IMR-90 (cell line): ENCODE measurements around the gene SCAMP2. TPM values are rescaled to one million over a fixed set of nuclear protein-coding genes. Genes with fewer than 3 reads are reported as not detected.

ENCODE experiments used
- ATAC-seq: fragments of 200-7000 bp; cut with Tn5 transposase; 2 replicates; pipeline ENCODE4 v1.9.1; 2020; ENCODE audit warnings: low read depth, mild to moderate bottlenecking, moderate library complexity
- BruUV-seq: library from RNA; stranded (reverse); fragments of 400-500 nt; replicated peaks from 2 replicates; lab custom pipeline; 2021; lab: Mats Ljungman, UMichigan
- CTCF ChIA-PET: fragments of 300-600 bp; formaldehyde crosslinking; extraction: SDS; loops from one replicate; lab custom pipeline; 2021; ENCODE audit warnings: antibody characterized with exemption; lab: Yijun Ruan, JAX
- POLR2A ChIA-PET: fragments of 300-600 bp; sonication (Branson Sonifier 250); formaldehyde crosslinking; loops from one replicate; lab custom pipeline; 2022; ENCODE audit warnings: antibody characterized with exemption; ENCODE audit not compliant: unreplicated experiment; lab: Charles Lee
- DNase-seq: peaks from one replicate; pipeline ENCODE4 v3.0.0; 2013
- H2AFZ ChIP-seq: replicated peaks from 2 replicates; pipeline ENCODE3; 2013; ENCODE audit warnings: low read length, mild to moderate bottlenecking; ENCODE audit not compliant: poor library complexity
- H2AK5ac ChIP-seq: 2 replicates; pipeline ENCODE4 v1.6.1; 2013; ENCODE audit warnings: low read depth, low read length, inconsistent platforms
- H2AK9ac ChIP-seq: replicated peaks from 2 replicates; pipeline ENCODE3; 2013; ENCODE audit warnings: mild to moderate bottlenecking, low read depth, low read length, moderate library complexity; ENCODE audit not compliant: poor library complexity
- H2BK120ac ChIP-seq: 2 replicates; pipeline ENCODE4 v1.6.1; 2013; ENCODE audit warnings: low read depth, low read length, inconsistent platforms
- H2BK15ac ChIP-seq: 3 replicates; pipeline ENCODE4 v1.6.1; 2013; ENCODE audit warnings: low read depth, low read length, inconsistent platforms
- H2BK20ac ChIP-seq: 2 replicates; pipeline ENCODE4 v1.6.1; 2013; ENCODE audit warnings: low read depth, mild to moderate bottlenecking, inconsistent platforms, low read length, moderate library complexity
- H2BK5ac ChIP-seq: 2 replicates; pipeline ENCODE4 v1.6.1; 2013; ENCODE audit warnings: mild to moderate bottlenecking, low read depth, low read length, inconsistent platforms; ENCODE audit not compliant: poor library complexity, severe bottlenecking
- H3K14ac ChIP-seq: replicated peaks from 2 replicates; pipeline ENCODE4 v1.6.1; 2013; ENCODE audit warnings: low read depth, low read length, inconsistent platforms
- H3K18ac ChIP-seq: 2 replicates; pipeline ENCODE4 v1.6.1; 2013; ENCODE audit warnings: low read depth, low read length, control low read depth
- H3K23ac ChIP-seq: 2 replicates; pipeline ENCODE4 v1.6.1; 2013; ENCODE audit warnings: low read depth, low read length, inconsistent platforms
- H3K27ac ChIP-seq: 2 replicates; pipeline ENCODE4 v1.5.1; 2013; ENCODE audit warnings: mild to moderate bottlenecking, control low read depth, low read length; ENCODE audit not compliant: insufficient read depth
- H3K27me3 ChIP-seq: 2 replicates; pipeline ENCODE4 v1.6.1; 2013; ENCODE audit warnings: low read length; ENCODE audit not compliant: control insufficient read depth, insufficient read depth
- H3K36me3 ChIP-seq: 2 replicates; pipeline ENCODE4 v1.6.1; 2013; ENCODE audit warnings: low read length, mixed read lengths; ENCODE audit not compliant: control insufficient read depth, insufficient read depth
- H3K4ac ChIP-seq: 2 replicates; pipeline ENCODE4 v1.6.1; 2013; ENCODE audit warnings: low read depth, low read length, inconsistent platforms
- H3K4me1 ChIP-seq: 2 replicates; pipeline ENCODE4 v1.6.1; 2013; ENCODE audit warnings: low read length, mixed read lengths; ENCODE audit not compliant: control insufficient read depth, insufficient read depth
- H3K4me2 ChIP-seq: 2 replicates; pipeline ENCODE4 v1.6.1; 2013; ENCODE audit warnings: low read depth, mild to moderate bottlenecking, control low read depth, low read length, moderate library complexity
- H3K4me3 ChIP-seq: 2 replicates; pipeline ENCODE4 v1.5.1; 2013; ENCODE audit warnings: low read depth, mild to moderate bottlenecking, control low read depth, low read length, moderate library complexity; ENCODE audit not compliant: insufficient read depth
- H3K56ac ChIP-seq: 2 replicates; pipeline ENCODE4 v1.6.1; 2013; ENCODE audit warnings: low read length, inconsistent platforms; ENCODE audit not compliant: insufficient read depth; ENCODE audit errors: extremely low read depth
- H3K79me1 ChIP-seq, 2 experiments: 2 replicates each; pipeline ENCODE4 v1.6.1; 2013; ENCODE audit warnings: low read length in 2 of 2, inconsistent platforms in 1 of 2, low read depth in 1 of 2
- H3K9ac ChIP-seq: 2 replicates; pipeline ENCODE4 v1.6.1; 2013; ENCODE audit warnings: low read depth, low read length, control low read depth
- H3K9me1 ChIP-seq: 2 replicates; pipeline ENCODE4 v1.6.1; 2013; ENCODE audit warnings: low read length, inconsistent platforms; ENCODE audit not compliant: insufficient read depth
- H3K9me3 ChIP-seq: 2 replicates; pipeline ENCODE4 v1.6.1; 2013; ENCODE audit warnings: low read length; ENCODE audit not compliant: control insufficient read depth, insufficient read depth
- H4K20me1 ChIP-seq: 2 replicates; pipeline ENCODE4 v1.6.1; 2013; ENCODE audit warnings: low read length, inconsistent platforms; ENCODE audit not compliant: insufficient read depth
- H4K5ac ChIP-seq: 2 replicates; pipeline ENCODE4 v1.6.1; 2013; ENCODE audit warnings: mild to moderate bottlenecking, low read depth, low read length, control low read depth
- H4K8ac ChIP-seq, 2 experiments: 2 replicates each; pipeline ENCODE4 v1.6.1; 2013; ENCODE audit warnings: low read depth in 2 of 2, low read length in 2 of 2, control low read depth in 1 of 2, inconsistent platforms in 1 of 2
- H4K91ac ChIP-seq: 2 replicates; pipeline ENCODE4 v1.6.1; 2013; ENCODE audit warnings: low read depth, low read length, inconsistent platforms; ENCODE audit not compliant: insufficient read depth
- CEBPB ChIP-seq: IDR thresholded peaks from 2 replicates; pipeline ENCODE4 v1.6.1; 2012; ENCODE audit warnings: low read depth, low read length, improper control_type of control experiment
- CHD1 ChIP-seq: IDR thresholded peaks from 2 replicates; pipeline ENCODE4 v1.6.1; 2012; ENCODE audit warnings: low read depth, low read length, improper control_type of control experiment
- FOS ChIP-seq: fragments of 150-350 bp; IDR thresholded peaks from 2 replicates; pipeline ENCODE4 v1.6.1; 2016; ENCODE audit warnings: low read depth, low read length
- MAFK ChIP-seq: IDR thresholded peaks from 2 replicates; pipeline ENCODE4 v1.6.1; 2012; ENCODE audit warnings: low read depth, low read length, improper control_type of control experiment
- MXI1 ChIP-seq: IDR thresholded peaks from 2 replicates; pipeline ENCODE4 v1.6.1; 2012; ENCODE audit warnings: low read depth, mild to moderate bottlenecking, low read length, moderate library complexity, borderline replicate concordance
- NFE2L2 ChIP-seq: fragments of 150-350 bp; IDR thresholded peaks from 2 replicates; pipeline ENCODE4 v1.6.1; 2016; ENCODE audit warnings: low read depth, mild to moderate bottlenecking, low read length
- POLR2A ChIP-seq: IDR thresholded peaks from 2 replicates; pipeline ENCODE4 v1.6.1; 2012; ENCODE audit warnings: mild to moderate bottlenecking, low read depth, low read length
- RCOR1 ChIP-seq: IDR thresholded peaks from 2 replicates; pipeline ENCODE4 v1.6.1; 2012; ENCODE audit warnings: mild to moderate bottlenecking, low read length, improper control_type of control experiment; ENCODE audit not compliant: insufficient replicate concordance
- SMC3 ChIP-seq: fragments of 150-350 bp; IDR thresholded peaks from 2 replicates; pipeline ENCODE4 v1.6.1; 2016; ENCODE audit warnings: low read depth, mild to moderate bottlenecking, antibody characterized with exemption, low read length, moderate library complexity
- WGBS, 2 experiments: methylation state at CpG; one replicate each; pipeline versions ENCODE4 v1.1.5 to v1.1.7; 2013; ENCODE audit warnings: missing lambda C conversion rate in 2 of 2; ENCODE audit not compliant: insufficient read length in 1 of 2; ENCODE audit errors: extremely low coverage in 2 of 2; 5-methylcytosine and 5-hydroxymethylcytosine counted together
- dilution Hi-C: fragments of 300-500 bp; cut with HindIII; formaldehyde crosslinking; loops from one replicate; pipeline ENCODE4 v1.14.3; 2018; ENCODE audit warnings: low sequenced_read_pairs; ENCODE audit not compliant: unreplicated experiment
- in situ Hi-C: fragments of 300-500 bp; cut with MboI; formaldehyde crosslinking; loops from 3 replicates; pipeline ENCODE4 v1.14.3; 2019; ENCODE audit warnings: low sequenced_read_pairs, inconsistent platforms, mixed read lengths
- intact Hi-C: fragments of 100-400 bp; cut with micrococcal nuclease; formaldehyde crosslinking; loops from 2 replicates; pipeline ENCODE4 v1.10.0; 2022
- polyA plus RNA-seq, 3 experiments: library from polyadenylated mRNA; depleted of rRNA; stranded (reverse); fragments of >200 nt; gene quantifications; 2 replicates each; pipeline ENCODE4 v1.2.3, GENCODE V29; 2012; ENCODE audit warnings: low replicate concordance in 1 of 3
- total RNA-seq: library from RNA; depleted of rRNA; stranded (reverse); fragments of >200 nt; gene quantifications from 2 replicates; pipeline ENCODE4 v1.2.3, GENCODE V29; 2012

The SCAMP2 gene
- total and polyA plus RNA-seq, 2 of the 4 experiments (the other 2 are of a cell fraction): 25.8 to 111 TPM

DNA sequence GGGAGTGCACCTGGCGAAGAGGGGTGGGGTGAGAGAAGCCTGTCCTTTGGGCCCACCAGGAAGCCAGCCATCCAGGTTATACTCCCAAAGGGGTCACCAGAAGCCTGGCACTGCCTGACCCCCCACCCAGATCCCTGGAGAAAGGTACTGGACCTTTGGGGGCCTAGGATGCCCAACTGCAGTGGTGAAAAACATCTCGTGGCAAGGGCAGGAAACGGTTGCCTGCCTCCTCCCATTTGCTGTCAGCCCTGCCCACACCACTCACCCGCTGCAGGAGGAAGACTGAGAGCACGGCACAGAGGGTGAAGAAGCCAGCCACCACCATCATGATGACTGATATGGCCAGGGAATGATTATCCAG lies 28.0 kb downstream of the SCAMP2 start:
- Histone ChIP-seq H3K4me2 (no peak overlapping the region), H2BK15ac (no peak overlapping the region), H3K14ac (no peak overlapping the region), H3K18ac (no peak overlapping the region), H3K79me1 (peaks cover 0 to 17% of the 10 kb centered on the region in 2 experiments; a peak in 1 of 4 replicates), H4K20me1 (no peaks in the 10 kb centered on the region), H2AK5ac (no peak overlapping the region), H4K91ac (no peak overlapping the region), H3K4ac (no peak overlapping the region), H3K36me3 (peaks cover 29% of the 10 kb centered on the region), H2AFZ (no peak overlapping the region), H2BK5ac (no peak overlapping the region), H2AK9ac (no peak overlapping the region), H3K27ac (no peak overlapping the region), H3K27me3 (no peaks in the 10 kb centered on the region), H3K4me1 (peaks cover 4% of the 10 kb centered on the region; the same call in 1 of the 2 replicates), H4K5ac (no peak overlapping the region), H3K23ac (no peak overlapping the region), H3K9ac (no peak overlapping the region), H3K4me3 (no peak overlapping the region), H2BK20ac (no peak overlapping the region), H3K9me1 (0 out of 2 replicates have a peak, but pooled peaks cover 3% of the 10 kb centered on the region), H4K8ac (no peak overlapping the region), H2BK120ac (no peak overlapping the region), H3K9me3 (no peaks in the 10 kb centered on the region), H3K56ac (no peak overlapping the region)
- TF ChIP-seq RCOR1 (no peak), CHD1 (no peak), NFE2L2 (no peak), POLR2A (no peak), FOS (no peak), SMC3 (no peak), CEBPB (no peak), MAFK (no peak), MXI1 (no peak)
- ChIA-PET CTCF (no interaction called here), POLR2A (no interaction called here)
- no peak for ATAC-seq
- DNase-seq: no peak
- 100% methylated on average over 1 of the region's 5 CpGs; no CpG with 5 or more reads in 1 of the 2 experiments for WGBS, 2 experiments
- no TSS peak for BruUV-seq
- dilution Hi-C loops (no loop called here), in situ Hi-C loops (no loop called here), intact Hi-C loops (no loop called here)
